ENCODE data around the gene POP7. TPM values are rescaled to one million over a fixed set of nuclear protein-coding genes. Genes with fewer than 3 reads are reported as not detected.

The POP7 gene
- total RNA-seq, 1 donor from 2014 or later, result 54.5 TPM

GRCh38 chr7:100679129-100679926, 26.6 kb upstream of the POP7 start:
- DNase-seq (ENCODE audit: low read depth, low spot score), result no peak

DNA sequence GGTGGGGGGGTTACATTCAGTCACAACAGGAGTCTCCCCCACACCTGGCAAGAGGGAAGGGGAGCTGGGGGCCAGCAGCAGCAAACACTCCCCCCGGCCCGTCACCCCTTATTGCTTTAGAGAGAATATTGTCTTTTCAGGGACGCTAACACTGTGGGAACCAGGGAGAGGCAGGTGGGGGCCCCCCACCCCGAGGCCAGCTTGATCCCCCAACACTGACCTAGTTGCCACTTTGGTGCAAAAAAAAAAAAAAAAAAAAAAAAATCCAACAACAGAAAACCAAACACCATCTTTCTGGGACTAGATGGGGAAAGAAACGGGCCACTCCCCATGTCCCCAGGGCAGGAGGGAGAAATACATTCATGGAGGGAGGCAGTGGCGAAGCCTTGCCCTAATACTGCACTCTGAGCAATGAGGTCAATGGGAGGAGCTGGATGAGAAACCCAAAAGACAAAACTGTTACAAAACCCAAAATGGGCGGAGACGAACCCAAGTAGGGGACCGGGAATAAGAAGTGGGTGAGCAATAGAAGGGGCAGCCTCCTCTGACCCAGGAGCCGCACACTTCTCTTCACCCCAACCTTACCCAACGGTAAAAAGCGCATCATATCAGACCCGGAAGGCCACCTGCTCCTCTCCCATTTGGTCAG, 25.9 kb upstream of the POP7 start:
- DNase-seq (ENCODE audit: low read depth, low spot score), result no peak

- DNase-seq (ENCODE audit: low read depth, low spot score), result no peak
These were observed 25.2 kb upstream of the POP7 start for GRCh38 chr7:100680576-100681271.

DNA sequence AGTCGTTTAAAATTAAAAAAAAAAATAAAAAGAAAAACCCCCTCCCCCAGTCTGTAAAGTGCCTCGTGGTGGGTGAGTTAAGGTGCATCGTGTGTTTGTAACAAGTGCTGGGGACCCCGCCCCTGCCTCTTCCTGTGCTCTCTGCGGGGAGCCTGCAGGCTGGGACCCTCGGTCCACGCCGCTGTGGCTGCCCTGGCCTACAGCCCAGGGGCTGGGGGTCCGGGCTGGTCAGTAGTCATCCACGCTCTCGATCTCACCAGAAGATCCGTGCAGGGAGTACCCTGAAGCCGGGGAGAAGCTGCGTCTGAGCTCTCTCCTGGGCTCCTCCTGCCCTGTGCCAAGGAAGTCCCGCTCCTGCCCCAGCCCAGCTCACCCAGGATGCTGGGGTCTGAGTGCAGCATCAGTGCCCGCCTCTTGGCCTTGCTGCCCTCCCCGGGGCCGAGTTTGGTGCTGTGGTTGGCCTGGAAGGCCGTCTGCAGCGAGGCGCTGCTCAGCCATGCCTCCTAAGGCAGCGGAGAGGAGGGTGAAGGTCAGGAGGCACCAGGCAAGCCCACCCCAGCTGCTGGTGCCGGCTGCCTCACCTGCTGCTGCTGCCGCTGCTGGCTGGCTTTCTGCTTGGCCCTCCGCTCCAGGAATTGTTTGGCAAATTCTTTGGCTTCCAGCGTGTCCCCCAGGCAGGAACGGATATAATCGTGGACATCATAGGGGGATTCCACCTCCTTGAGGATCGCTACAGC, 24.3 kb upstream of the POP7 start:
- no peak for DNase-seq (ENCODE audit: low read depth, low spot score)

GRCh38 chr7:100682228-100682741, 23.6 kb upstream of the POP7 start:
- DNase-seq (ENCODE audit: low read depth, low spot score), result no peak

- no peak for DNase-seq (ENCODE audit: low read depth, low spot score)
These were observed 22.8 kb upstream of the POP7 start for GRCh38 chr7:100682991-100683658.

GRCh38 chr7:100683659-100684533, 22.0 kb upstream of the POP7 start:
- no peak for DNase-seq (ENCODE audit: low read depth, low spot score)

DNA sequence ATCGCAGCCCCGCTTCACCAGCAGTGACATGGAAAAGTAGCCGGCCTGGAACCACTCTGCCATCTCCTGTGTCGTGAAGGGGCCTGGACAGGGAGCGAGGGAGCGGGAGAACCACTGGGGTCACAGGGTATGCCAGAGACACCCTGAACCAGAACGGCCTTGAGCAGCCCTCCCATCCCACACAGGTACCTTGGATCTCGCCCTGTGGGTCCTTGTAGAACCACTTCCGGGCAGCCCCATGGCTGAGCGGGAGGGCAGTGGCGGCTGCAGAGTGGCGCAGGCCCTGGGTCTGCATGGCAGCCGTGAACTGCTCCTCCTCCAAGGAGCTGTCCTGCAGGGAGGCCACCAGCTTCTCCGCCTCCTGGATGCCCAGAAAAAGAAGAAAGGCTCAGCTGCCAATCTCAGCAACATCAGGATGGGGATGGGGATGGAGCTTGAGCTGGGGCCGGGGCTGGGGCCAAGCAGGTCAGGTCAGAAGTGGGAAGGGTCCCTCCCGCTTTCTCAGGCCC, 21.3 kb upstream of the POP7 start:
- no peak for DNase-seq (ENCODE audit: low read depth, low spot score)

DNA sequence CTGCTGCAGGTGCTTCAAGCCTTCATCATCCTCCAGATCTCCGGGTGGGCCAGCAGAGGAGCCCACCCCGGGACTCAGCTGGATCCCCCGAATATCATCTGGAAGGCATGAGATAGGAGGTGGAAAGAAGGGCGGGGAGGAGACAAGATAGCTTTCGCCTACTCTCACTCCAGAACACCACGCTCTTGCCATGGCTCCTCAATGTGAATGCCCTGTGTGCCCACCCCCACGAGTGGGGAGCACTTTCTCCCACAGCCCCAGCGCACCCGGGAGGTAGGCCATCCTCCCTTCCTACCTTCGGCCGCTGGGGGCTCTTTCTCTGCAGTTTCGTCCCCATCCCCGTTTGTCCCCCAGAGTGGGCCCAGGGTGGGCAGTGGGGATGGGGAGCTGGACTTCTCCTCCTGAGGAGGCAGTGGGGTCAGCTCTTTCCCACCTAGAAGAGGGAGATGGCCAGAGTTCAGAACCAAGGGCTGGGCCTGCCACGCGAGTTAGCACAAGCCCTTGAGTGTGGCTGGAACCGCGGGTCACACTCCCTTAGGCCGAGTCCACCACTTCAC, 20.8 kb upstream of the POP7 start:
- no peak for DNase-seq (ENCODE audit: low read depth, low spot score)

GRCh38 chr7:100685631-100686145, 20.2 kb upstream of the POP7 start:
- DNase-seq (ENCODE audit: low read depth, low spot score), result no peak

DNA sequence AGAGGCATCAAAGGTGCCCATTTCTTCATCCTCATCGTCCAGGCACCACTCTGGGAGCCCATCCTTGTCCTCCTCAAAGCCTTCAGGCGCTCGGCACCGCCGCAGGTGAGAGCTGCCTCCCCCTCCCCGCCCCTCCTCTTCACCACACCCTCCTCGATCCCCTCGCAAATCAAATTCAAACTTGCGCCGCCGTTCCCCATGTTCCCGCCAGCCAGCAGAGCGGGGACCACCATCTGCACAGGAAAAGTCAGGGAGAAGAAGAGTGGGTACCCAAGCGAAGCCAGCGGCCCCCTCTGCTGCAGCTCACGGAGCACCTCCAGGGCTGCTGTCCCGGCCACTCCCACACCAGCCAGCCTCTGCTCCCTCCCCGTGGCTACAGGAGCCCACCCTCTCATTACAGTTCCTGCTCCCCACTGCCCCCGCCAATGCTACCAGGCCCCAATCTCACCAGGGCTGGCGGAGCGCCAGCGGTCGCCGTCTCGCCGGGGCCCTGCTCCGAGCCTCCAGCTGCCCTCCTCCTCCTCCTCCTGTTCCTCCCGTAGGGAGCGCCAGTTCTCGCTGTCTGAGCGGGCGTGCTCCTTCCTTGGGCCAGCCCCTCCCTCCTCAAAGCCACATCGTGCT, 19.6 kb upstream of the POP7 start:
- DNase-seq (ENCODE audit: low read depth, low spot score), result no peak

DNA sequence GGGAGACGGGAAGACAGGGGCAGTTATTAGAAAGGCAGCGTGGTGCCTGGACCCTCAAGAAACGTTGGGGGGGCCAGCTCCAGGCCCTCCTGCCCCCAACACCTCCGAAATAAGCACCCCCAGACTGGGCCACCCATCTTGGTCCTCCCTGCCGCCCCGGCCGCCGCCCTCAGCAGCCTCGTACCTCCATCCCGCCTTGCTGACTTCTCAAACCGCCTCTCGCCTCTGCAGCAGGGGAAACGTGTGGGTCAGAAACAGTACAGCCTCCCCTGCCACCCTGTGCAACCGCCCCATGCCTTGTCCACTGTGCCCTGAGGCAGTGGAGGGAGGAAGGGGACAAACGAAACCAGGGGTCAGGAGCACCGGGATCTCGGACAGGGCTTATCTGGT, 19.1 kb upstream of the POP7 start:
- DNase-seq (ENCODE audit: low read depth, low spot score), result no peak

- DNase-seq (ENCODE audit: low read depth, low spot score), result no peak
These were observed 18.7 kb upstream of the POP7 start for GRCh38 chr7:100687261-100687660.

GRCh38 chr7:100687751-100688300, 18.1 kb upstream of the POP7 start:
- no peak for DNase-seq (ENCODE audit: low read depth, low spot score)

DNA sequence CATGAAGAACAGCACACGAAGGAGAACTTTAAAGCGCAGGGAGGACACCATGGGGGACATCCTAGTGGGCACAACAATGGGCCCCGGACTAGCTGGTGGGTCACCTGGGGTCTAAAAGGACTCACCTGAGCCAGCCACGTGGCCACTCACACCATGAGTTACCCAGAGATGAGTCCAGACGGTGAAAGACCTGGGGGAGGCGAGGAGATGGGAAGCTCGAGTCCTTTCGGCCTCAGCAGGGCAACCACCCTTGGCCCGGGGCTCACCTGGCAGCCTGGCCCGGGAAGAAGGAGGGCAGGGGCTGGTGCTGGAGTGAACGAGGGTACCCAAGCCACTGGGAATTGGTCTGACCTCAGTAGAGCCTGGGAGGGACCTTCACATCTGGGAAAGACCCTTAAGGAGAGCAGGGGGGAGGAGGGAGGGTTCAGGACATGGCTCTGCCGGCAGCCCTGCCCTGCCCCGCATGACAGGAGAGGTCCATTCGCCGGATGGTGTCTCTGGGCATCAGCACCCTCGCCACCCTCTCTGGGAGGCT, 17.5 kb upstream of the POP7 start:
- no peak for DNase-seq (ENCODE audit: low read depth, low spot score)

- no peak for DNase-seq (ENCODE audit: low read depth, low spot score)
These were observed 16.4 kb upstream of the POP7 start for GRCh38 chr7:100689230-100690135.
